HL-60/S4 treated with retinoic acid at 250 ng/mL for 4 days and 3 days (cell line): ENCODE results near the gene TRAPPC2L.

Experiments
- in situ Hi-C: fragments of 300-500 bp; cut with MboI; formaldehyde crosslinking; loops from 2 replicates; pipeline ENCODE4 v1.7.0; 2022; ENCODE audit warnings: low sequenced_read_pairs

Gene TRAPPC2L

DNA sequence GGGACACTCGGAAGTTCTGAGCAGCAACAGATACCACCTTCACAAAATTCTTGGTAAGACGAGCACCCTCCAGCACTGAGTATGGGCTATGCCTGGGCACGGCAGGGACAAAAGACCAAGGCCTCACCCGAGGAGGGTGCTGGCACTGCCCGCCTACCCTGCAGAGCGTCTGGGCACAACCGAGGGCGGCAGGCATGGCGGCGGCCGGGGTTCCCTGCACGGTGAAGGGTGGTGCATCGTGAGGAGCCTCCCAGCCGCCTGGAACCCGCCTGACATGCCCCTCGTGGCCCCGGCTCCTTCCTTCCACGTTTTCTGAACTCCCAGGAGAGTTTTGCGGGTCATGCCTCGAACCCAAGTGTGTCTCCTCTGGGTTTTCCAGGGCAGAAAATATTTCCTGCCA lies 19.1 kb upstream of the TRAPPC2L start:
- in situ Hi-C loops: no loop called here

DNA sequence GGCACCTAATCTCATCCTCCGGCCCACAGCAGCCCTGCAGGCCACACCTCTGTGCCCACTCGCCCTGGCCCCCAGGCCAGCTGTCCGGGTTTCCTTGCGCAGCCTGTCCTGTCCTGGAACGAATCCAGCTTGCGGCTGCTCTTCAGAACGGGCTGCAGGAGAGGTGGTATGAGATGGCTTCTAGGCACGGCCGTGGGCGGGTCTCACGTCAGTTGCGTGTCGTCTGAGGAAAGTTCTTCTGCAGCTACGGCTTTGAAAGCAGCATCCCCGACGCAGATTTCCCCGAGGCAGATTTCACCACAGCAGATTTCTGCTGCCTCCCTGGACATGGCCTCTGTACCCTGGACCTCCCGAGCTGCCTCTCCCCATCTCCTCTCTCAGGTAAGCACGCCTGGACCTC lies 18.4 kb upstream of the TRAPPC2L start:
- in situ Hi-C loops: no loop called here

DNA sequence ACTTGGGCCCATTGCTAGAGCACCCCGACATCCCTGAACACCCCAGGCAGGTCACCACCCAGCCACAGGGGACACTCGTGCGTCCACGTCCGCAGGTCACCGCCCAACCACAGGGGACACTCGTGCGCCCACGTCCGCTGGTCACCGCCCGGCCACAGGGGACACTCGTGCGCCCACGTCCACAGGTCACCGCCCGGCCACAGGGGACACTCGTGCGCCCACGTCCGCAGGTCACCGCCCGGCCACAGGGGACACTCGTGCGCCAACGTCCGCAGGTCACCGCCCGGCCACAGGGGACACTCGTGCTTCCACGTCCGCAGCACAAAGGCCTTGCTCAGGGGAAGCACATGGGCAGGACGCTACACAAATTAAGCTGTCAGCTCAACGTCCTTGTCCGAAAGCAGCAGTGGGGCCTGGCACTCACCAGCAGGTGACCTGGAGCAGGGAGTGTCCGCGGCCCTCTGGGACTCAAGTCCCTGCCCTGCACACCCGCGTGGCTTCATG lies 17.8 kb upstream of the TRAPPC2L start:
- in situ Hi-C loops: no loop called here

DNA sequence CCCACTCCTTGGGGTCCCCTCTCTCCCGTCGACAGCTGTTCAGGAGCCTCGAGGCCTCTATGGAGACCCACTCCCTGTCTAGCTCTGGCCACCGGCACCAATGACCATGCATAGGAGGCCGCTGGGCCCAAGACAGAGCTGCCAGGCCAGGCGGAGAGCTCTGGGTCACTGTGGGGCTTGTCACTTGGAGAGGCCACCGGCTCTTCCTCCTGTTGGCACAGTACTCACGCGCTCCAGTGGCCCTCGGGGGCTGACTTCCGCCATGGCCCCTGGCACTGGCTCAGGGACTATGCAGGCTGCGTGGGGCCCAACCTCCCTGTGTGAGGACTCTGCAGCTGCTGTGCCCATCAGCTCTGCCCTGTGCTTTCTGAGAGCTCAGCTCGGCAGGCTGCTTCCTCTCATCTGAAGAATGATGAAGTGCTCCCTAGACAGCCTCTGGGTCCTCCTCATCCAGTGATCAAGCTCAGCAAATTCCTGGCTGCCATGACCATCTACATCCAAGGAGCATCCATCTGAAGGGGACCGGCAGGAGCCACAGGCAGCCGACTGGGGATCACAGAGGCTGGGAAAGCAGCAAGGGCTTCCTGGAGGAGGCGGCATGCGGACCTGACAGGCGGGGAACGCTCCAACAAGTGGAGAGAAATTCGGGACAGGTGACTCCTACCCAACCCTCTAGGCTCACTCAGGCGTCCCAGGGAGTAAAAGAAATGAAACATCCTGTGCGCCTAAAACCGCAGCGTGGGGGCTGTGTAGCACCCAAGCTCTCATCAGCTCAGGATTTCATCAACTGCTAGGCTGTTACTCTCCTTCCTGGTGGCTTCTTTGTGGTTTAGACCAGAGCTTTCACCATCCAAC lies 17.0 kb upstream of the TRAPPC2L start:
- in situ Hi-C loops: no loop called here

DNA sequence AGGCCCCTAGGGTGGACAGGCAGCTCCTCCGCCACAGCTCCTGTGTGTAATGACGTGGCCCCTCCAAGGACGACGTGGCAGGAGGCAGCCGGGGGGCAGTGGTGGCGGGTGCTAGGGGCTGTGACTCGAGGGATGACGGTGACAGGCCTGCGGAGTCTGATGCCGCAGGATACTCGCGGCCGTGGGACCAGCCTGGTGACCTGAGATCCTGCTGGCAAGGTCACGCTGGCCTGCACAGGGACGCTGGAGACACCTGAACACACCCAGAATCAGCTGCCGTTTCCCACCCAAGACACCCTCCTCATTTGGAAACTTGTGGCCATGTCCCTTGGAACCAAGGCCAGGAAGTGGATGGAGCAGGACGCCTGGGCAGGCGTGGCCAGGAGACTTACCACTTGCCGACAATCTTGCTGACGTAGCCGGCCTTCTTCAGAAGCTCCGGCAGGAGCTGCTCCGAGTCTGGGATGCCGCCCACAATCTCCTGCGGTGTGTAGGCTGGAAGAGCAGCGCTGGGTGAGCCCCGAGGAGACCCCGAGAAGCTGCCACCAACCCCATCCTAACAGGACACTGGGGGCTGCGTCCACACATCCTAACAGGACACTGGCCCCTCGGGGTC lies 16.2 kb upstream of the TRAPPC2L start:
- in situ Hi-C loops: no loop called here

DNA sequence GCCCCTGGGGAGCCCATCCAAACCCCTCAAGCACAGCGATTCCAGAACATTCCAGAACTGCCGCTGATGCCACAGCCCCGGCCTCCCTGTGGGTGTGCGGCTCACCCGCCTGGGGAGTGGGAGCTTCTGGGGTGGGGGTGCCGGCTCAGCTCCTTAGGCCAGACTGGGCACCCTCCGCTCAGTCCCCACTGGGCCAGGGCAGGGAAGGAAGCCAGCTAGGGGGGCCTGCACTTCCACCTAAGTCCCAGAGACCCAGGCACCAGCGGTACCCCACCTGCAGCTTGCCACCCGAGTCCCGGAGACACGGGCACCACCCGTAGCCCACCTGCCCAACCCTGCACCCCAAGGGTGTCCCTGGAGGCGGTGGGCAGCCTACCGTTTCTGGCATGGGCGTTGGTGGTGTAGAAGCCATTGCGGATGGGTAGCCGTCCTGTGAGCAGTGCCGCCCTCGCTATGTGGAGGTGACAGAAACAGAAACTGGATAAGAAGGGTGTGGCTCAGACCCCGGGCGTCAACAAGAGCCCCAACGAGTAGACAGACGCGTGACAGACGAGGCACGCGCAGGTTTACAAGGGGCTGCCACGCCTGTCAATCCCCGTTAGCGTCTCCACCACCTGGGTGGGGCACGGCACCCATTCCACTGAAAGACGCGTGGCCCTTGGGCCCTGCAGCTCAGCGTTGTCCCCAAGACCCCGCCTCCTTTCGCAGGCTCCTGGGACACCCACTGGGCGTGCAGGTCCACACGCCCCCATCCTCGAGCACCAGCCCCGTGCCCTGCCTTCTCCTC lies 15.2 kb upstream of the TRAPPC2L start:
- in situ Hi-C loops: no loop called here

DNA sequence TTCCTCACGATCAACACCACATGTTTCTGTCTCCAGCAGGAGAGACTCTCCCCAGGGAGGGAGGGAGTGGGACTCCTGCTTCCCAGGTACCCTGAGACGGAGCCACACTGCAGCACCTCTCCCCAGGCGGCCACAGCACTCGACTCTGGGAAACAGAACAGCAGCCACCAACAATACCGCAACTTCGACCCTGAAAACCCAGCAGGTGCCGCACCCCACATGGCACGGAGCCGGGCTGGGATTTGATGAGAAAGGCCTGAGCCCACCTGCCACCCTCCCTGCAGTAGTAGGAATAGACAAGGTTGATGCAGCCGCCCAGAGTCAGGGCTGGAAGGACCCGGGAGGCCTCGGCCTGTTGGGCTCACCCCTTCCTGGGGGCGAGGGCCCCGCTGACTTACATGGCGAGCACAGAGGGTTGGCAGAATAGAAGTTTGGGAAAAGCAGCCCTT lies 14.6 kb upstream of the TRAPPC2L start:
- in situ Hi-C loops: no loop called here

DNA sequence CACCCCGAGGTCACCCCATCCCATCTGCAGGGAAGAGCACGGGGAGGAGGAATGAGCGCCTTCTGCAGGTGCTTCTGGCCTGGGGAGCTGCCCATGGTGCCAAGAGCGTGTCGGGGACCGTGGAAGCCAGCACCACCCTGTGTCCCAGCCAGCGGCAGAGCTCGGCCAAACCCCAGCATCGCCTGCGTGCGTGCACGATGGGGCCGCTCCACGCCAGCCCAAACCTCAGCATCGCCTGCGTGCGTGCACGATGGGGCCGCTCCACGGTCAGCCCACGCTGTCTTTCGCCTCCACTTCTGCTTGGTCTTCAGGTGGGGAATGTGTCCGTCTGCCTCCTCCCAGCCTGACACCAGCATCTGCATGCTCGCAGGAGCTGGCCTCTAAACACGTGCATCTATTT lies 14.1 kb upstream of the TRAPPC2L start:
- in situ Hi-C loops: no loop called here

DNA sequence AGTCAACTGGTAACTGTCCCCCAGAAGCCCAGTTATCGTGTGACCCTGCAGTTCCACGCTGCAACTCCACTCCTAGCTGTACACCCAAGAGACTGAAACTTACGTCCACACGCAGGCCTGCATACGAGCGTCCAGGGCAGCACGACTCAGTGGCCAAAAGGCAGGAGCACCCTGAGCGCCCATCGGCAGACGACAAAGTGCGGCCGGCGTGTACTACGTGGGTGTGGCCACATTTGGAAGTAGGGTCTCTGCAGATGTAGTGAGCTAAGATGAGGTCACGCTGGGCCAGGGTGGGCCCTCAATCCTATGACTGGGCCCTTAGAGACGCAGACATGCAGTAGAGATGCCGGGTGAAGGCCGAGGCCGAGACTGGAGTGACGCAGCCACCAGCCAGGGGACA lies 13.7 kb upstream of the TRAPPC2L start:
- in situ Hi-C loops: no loop called here

DNA sequence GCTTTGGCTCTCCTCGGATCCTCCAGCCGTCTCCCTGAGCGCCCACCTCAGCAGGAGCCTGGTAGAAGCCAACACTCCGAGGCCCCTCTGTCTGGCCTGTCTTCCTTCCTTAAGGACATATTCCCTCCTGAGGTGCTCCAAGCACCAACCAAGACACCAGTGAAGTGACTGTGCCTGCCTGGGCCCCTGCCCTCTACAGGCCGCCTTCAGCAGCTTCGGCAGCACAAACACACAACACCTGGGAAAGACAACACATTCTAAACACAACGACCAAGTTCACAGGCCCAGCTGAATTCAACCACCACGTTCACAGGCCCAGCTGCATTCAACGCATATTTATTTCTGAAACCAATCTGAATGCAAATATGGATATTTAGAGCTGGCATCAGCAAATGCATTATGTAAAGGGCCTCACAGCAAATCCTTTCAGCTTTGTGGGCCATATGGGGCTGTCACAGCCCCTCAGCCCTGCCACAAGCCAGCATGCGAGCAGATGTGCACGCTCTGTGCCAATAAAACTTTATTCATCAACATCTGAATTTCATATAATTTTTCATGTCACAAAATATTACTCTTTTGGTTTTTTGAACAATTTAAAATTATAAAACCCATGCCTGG lies 12.4 kb upstream of the TRAPPC2L start:
- in situ Hi-C loops: no loop called here

DNA sequence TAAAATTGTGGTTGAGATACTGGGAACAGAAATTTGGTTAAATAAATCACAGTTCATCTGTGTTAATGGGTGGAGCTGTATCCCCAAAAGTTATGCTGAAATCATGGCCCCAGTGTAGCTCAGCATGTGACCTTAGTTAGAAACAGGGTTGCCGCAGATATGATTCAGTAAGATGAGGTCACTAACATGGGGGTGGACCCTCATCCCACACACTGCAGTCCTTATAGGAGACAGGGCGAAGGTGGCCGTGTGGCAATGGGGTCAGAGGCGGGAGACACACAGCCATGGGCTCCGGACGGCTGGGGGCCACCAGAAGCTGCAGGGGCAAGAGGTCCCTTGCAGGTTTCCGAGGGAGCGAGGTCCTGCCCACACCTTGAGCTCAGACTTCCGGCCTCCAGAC lies 10.8 kb upstream of the TRAPPC2L start:
- in situ Hi-C loops: no loop called here

DNA sequence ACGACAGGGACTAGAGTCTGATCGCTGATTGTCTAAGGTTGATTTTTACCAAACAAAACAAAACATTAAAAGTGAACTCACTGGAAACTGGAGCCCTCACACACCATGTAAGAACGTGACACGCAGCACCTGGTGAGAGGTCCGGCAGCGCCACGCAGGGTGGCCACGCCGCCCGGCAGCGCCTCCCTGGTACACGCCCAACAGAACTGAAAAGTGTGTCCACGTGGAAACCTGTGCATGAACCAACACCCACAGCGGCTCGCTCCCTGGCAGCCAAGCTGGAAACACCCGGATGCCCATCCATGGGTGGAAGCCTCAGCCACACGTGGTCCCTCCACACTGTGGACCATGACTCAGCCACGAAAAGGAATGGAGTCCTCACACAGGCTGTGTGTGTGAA lies 9.3 kb upstream of the TRAPPC2L start:
- in situ Hi-C loops: no loop called here

DNA sequence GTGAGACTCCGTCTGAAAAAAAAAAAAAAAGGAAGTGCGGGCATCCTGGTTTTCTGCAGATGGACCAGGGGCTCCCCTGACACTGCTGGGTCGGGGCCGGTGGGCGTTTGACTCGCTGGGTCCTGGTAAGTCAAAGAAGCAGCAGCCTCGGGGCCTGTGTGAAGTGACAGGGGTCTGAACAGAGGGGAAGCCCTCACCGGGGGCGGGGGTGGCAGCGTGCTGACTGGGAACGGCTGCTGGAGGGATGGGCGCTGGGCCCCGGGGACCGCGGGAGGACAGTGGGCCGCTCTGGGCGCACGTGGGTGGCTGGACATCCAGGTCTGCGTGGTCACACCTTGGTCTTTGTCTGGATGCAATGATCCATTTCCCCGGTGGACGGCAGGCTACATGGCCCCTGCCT lies 8.4 kb upstream of the TRAPPC2L start:
- in situ Hi-C loops: no loop called here

DNA sequence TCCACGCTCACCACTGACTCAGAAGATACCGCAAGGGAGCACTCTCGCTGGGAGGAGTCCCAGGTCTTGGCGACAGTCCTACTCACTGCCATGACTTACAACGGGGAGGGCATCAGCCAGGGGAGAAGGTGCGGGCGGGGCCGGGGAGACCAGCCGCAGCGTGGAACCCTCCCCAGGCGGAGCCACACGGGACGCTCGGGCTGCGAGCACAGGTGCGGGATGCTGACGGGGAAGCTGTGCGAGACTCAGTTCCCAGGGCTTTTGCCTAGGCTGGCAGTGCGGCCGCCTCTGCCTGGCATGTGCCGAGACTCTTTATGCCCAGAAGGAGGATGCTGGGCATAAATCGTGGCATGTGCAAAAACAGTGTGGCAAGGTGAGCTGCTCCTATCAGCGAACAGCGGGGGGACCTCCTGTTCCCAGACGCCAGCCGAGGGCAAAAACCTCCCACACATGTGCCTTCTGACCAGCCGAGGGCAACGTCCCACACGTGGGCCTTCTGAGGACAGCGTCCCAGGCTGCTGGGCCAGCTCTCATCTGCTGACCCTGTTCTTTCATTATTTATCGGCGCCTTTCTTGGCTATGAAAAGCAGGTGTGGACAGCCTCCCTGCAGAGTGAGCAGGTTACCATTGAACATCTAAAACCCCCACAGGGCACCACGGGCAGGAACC lies 6.3 kb upstream of the TRAPPC2L start:
- in situ Hi-C loops: no loop called here

DNA sequence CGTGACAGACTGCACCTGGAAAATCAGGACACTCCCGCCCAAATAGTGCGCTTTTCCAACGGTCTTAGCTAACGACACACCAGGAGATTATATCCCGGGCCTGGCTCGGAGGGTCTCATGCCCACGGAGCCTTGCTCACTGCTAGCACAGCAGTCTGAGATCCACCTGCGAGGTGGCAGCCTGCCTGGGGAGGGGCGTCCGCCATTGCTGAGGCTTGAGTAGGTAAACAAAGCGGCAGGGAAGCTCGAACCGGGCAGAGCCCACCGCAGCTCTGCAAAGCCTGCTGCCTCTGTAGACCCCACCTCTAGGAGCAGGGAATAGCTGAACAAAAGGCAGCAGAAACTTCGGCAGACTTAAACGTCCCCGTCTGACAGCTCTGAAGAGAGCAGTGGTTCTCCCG lies 5.3 kb upstream of the TRAPPC2L start:
- in situ Hi-C loops: no loop called here

DNA sequence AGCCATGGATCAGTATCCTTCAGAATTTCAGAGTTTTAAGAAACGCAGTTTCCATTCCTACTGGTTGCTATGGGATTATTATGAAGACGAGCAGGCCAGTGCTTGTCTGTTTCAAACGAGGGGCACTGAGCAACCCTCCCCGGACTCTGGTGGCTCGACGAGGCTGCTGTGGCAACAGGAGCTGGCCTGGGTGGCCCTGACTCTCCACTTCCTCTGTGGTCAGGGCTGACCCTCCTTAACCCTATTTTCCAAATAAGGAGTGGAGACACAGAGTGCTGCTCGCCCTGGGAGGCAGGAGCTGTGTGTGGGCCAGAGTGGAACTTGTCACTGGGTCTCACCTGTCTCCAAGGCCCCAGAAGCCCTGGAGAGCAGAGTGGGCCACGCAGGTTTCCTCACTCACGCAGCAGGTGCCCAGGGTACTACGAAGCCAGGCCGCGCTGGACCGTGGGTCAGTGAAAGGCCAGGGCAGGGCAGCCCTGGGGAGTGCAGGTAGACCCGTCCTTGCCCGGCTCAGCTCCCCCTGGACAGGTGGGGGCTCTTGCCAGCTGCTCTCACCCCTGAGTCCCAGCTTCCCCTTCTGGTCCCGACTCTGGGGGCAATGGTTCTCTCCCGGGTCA lies 3.5 kb upstream of the TRAPPC2L start:
- in situ Hi-C loops: no loop called here

DNA sequence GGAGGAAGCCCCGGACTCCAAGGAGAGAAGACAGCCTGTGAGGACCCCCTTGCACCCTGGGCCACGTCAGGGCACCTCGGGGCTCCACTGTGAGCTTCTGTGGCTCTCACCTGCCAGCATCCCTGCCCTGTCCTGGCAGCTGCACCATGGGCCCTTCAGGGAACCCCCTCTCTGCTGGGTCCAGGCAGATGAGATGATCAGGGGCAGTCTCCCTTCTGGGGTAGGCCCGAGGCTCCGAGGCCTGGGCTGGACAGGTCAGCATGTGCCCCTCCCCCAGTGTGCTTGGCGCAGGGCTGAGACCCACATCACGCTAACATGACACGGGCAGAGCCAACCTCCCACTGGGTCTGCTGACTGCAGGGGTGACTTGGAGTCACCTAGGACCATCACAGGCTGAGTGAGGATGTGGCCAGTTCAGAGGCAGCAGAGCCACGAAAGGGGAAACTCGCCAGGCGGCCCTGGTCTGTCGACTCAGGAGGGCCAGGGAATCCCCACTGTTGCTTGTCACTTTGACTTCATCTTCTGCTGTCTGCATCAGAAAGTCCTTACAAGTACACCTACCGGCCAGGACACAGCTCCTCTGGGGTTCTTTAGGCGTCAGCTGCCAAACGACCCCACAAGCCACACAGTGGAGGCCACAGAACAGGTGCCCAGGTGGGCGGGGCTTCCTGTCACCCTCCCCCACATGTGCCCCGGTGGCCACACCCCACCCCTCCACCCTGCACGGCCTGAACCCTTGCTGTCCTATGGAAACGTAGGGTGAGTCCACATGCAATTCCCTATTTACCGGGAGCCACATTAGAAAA lies 2.4 kb upstream of the TRAPPC2L start:
- in situ Hi-C loops: no loop called here

DNA sequence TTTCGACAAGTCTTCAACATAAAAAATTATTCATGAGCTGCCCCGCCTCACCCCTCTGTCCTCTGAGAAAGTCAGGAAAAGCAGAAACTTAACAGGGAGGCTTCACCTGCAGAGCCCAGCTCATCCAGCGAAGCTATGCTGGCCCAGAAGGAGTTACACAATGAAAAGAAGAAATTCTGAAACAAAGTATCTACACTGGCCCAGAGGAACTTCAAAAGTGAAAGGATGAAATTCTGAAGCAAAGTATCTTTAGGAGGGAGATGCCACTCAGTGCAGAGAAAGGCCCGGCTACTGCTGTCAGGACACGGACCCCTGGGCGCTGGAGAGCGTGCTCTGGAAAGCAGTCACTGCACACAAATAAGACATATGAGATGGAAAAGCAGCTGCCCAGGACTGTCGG lies 1.8 kb upstream of the TRAPPC2L start:
- in situ Hi-C loops: no loop called here

DNA sequence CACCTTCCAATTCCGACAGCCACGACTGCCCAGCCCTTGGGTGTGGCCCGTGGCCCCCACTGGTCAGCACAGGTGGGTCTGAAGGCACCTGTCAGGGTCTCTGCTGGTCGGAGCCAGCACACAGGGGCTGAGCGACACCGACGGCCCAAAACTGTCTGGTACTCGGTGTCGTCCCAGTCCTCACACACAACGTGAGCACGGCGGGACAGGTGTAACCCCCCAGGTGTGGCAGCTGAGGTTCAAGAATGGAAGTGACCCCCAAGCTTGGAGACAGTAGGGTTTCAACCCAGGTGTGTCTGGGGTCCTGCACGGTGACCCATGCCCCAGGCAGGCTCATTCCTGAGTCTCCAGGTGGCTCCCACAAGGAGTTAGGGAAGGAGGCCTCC lies 1.2 kb upstream of the TRAPPC2L start:
- in situ Hi-C loops: no loop called here
